NCI-H510A treated with DMSO at 0.1 percent for 48 hours (cell line): ENCODE data around the gene DAPK3.
"Not testable (repeated sequence)": the region's sequence is repeated elsewhere in the genome, so short reads cannot be mapped to it uniquely, and the experiment has no call there.

Experiments used
- DNase-seq: peaks from one replicate; lab custom pipeline; 2025; lab: John Stamatoyannopoulos, UW

The DAPK3 gene

GRCh38 chr19:3954107-3954506 is 16.8 kb downstream of the DAPK3 start:
- DNase-seq: no peak

DNA sequence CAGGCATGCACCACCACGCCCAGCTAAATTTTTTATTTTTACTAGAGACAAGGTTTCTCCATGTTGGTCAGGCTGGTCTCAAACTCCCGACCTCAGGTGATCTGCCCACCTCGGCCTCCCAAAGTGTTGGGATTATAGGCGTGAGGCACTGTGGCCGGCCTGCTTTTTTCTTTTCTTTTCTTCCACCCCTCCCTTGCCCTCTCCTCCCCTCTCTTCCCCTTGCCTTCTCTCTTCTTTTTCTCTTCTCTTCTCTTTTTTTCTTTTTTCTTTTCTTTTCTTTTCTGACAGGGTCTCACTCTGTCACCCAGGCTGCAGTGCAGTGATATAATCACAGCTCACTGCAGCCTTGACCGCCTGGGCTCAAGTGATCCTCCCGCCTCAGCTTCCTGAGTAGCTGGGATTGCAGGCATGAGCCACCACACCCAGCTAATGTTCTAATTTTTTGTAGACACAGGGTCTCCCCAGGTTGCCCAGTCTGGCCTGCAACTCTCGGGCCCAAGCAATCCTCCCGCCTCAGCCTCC is 18.1 kb downstream of the DAPK3 start:
- DNase-seq: not testable (repeated sequence)

DNA sequence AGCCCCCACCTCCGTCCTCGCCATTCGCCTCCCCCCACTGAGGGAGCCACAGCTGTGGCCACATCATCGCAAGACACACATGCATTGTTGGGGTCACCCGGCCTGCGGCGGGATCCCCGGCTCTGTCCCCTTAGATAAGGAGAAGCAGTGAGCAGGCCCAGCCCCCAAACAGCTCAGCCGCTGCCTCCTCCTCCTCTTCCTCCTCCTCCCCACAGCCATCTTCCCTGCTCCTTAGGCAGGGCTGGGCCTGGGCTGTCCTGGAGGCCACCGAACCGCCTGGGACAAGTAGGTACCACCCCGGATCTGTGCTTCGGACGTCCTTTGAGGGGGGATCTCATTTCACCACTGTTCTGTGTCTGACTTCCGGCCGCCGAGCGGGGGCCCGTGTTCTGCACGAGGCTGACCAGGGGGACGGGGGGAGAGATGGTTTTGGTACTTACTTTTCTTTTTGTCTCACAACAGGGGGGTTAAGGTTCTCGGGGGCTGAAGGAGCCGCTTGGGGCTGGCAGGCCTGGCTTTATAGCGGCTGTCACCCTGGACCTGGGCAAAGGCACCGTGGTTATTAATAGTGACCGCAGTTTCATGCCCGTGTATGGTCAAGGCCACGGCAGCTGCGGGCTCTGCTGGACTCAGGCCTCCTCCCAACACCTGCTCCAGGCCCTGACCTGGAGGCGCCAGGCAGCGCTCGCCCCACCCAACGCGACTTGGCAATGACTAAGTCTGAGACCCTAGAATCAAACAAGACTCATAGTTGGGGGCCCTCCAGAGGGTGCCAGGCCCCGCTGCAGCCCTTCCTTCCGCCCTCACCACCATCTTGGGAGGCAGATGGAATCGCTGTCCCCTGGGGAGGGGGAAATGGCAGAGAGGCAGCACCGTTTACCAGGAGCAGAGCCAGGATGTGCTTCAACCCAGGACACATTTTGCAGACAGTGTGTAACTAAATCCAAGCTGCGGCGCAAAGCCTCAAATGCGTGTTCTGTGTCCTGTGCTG is 19.7 kb downstream of the DAPK3 start:
- DNase-seq: no peak

DNA sequence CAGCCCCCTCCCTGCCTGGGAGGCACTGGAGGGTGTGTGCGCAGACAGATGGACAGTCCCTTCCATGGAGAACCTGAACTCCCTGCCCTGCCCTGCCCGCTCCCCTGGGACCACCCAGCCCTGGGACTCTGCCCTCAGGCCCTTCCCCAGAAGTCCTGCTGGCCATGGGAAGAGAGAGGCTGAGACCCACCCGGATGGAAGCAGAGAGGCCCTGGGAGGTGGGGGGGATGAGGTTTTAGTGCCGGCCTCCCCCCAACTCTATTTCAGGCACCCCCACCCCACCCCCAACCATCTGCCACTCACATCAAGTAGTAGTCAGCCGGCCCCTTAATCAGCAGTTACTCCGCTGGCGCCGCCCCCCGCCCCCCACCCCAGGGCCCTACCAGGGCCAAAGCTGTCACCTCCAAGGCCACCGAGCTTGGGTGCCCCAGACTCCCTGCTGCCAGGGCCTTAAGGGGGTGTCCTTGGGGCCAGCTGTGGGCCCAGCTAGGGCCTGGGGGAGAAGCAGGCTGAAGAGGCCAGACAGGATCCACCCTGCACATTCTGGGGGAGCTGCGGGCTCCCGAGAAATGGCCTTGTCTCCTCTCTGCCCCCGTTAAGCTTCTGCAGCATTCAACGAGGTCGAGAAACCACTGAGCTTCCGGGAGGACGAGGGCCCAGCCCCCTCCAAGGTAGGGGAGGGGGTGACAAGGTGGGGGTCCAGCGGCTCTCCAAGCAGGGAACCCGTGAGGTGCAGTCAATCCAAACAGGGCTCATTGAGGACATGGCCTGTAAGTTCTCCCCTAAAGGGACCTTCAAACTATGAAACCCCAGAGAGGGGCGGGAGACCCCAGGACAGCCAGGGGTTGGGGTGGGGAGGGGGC is 20.7 kb downstream of the DAPK3 start:
- DNase-seq: no peak

DNA sequence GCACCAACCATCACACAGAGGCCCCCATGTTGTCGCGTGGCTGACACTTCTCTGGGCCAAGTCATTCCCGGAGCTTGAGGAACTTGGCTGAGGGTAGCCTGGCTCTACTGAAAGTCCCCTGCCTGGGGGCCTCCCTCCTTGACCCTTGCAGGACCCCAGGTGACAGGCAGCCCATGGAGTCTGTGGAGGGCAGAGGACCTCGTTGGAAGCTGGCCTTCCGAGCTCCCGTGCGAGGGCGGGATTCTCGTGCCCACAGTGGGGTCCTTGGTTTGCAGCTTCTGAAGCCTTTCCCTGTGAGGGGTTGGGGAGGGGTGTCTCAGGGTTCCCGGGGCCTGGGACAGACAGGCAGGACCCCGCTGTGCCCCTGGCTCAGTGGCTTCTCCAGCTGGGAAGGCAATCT is 21.6 kb downstream of the DAPK3 start:
- DNase-seq: no peak

DNA sequence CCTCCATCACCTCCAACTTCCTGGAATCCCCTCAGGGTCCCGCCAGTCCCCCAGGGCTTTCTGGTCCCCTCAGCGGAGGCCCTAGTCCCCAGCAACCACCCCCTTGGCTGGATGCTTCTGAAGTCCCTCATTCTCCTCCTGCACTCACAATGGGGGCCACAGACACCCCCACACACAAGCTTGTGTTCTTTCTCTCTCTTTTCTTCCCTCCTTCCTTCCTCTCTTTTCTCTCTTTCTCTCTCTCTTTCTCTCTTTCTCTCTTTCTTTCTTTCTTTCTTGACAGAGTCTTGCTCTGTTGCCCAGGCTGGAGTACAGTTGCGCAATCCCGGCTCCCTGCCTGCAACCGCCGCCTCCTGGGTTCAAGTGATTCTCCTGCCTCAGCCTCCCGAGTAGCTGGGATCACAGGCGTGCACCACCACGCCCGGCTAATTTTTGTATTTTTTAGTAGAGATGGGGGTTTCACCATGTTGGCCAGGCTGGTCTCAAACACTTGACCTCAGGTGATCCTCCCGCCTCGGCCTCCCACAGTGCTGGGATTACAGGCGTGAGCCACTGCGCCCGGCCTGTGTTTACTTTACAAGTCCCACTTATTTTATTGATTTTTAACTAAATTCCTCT is 23.5 kb downstream of the DAPK3 start:
- not testable (repeated sequence) for DNase-seq

GRCh38 chr19:3945838-3946237 is 25.1 kb downstream of the DAPK3 start:
- no peak for DNase-seq

- DNase-seq: no peak
These were observed 26.7 kb downstream of the DAPK3 start for GRCh38 chr19:3944018-3944721.

- no peak for DNase-seq
These were observed 28.0 kb downstream of the DAPK3 start for GRCh38 chr19:3942790-3943409.

DNA sequence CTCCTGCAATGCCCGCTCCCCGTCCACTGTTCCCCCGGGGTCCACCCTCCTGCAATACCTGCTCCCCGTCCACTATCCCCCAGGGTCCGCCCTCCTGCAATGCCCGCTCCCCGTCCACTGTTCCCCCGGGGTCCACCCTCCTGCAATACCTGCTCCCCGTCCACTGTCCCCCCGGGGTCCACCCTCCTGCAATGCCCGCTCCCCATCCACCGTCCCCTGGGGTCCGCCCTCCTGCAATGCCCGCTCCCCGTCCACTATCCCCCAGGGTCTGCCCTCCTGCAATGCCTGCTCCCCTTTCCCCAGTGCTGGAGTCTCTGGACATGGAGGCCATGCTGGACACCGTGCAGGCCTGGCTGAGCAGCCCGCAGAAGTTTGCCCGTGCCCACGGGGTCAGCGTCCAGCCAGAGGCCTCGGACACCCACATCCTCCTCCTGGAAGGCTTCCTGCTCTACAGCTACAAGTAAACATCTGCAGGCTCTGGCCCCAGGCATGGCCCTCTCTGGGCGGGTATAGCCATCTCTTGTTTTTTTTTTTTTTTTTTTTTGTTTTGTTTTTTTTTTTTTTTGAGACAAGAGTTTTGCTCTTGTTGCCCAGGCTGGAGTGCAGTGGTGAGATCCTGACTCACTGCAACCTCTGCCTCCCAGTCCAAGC is 32.5 kb downstream of the DAPK3 start:
- not testable (repeated sequence) for DNase-seq

DNA sequence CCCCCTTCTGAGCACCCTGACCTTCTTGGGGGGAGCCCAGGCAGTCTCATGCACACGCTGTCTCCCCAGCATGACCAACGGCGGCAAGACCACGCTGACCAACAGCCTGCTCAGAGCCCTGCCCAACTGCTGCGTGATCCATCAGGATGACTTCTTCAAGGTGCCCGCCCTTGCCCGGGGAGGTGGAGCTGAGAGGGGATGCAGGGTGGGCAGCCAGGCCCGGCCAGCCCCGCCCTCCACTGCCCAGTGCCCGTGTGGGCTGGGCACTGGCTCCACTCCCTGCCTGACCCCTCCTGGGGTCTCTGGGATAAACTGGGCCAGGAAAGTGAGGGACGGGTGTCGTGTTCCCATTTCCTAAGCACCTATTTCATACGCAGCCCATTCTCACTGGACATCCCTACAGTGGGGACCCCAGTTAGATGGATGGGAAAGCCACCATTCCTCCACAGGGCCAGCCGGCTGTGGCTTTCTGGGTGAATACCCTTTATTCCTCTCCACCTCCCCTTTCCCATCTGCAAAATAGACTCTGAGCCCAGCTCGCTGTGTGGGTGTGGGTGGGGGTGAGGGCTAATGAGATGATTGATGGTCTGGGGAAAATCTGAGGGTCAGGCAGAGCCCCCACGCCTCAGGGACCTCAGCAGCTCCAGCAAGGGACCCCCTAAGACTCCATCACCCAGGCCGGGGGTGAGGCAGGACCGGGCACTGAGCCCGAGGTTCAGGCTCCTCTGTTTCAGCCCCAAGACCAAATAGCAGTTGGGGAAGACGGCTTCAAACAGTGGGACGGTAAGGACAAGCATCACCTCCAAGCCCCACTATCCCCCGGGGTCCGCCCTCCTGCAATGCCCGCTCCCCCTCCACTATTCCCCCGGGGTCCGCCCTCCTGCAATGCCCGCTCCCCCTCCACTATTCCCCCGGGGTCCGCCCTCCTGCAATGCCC is 34.1 kb downstream of the DAPK3 start:
- no peak for DNase-seq

DNA sequence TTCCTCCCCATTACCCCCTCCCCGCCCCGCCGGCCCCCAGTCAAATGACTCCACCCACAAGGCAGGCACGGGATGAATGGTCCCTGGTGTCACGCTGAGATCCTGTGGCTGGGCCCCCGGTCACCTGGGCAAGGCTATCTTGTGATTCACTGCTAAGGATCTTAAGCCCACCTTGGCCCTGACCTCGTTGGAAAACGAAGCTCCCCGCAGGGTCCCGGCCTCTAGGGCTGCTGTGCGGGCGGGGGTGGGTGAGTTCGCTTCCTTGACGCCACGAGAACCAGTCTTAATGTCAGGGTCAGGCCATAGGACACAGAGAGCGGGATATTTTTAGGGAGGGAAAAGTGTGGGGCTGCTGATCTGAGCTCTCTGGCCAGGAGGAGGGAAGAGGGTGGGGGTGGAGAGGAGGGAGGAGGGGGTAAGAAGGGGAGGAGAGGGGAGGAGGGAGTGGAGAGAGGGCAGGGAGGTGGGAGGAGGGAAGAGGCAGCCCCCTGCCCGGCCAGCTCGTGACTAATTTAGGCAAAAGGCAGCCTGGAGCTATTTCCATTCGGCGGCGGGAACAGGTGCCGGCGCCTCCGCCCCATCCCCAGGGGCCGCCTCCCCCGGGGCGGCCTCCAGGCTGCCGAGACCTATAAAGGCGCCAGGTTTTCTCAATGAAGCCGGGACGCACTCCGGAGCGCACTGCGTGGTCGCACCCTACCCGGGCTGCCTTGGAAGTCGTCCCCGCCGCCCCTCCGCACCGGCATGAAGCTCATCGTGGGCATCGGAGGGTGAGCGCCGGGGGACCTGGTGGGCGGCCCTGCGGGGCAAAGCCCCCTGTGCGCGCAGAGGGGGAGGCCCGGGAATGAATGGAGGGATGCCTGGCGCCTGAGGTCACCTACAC is 37.7 kb downstream of the DAPK3 start, which contains the start of gene NMRK2:
TSS of gene NMRK2 (plus strand) at position 139 of the 880 bp plus-strand sequence. CDS start at position 742, 603 bp downstream.
- DNase-seq: no peak

- DNase-seq: no peak
These were observed 39.9 kb downstream of the DAPK3 start for GRCh38 chr19:3931041-3931440.

DNA sequence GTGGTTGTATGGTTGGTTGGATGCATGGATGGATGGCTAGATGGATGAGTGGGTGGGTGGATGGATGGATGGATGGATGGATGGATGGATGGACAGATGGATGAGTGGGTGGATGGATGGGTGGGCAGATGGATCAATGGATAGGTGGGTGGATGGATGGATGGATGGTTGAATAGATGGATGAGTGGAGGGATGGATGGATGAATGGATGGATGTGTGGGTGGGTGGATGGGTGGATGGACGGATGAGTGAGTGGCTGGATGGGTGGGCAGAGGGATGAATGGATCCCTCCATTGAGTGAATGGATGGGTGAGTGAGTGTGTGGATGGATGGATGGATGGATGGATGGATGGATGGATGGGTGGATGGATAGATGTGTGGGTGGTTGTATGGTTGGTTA is 47.0 kb downstream of the DAPK3 start:
- no peak for DNase-seq

- no peak for DNase-seq
These were observed 47.7 kb downstream of the DAPK3 start for GRCh38 chr19:3923096-3923758.

DNA sequence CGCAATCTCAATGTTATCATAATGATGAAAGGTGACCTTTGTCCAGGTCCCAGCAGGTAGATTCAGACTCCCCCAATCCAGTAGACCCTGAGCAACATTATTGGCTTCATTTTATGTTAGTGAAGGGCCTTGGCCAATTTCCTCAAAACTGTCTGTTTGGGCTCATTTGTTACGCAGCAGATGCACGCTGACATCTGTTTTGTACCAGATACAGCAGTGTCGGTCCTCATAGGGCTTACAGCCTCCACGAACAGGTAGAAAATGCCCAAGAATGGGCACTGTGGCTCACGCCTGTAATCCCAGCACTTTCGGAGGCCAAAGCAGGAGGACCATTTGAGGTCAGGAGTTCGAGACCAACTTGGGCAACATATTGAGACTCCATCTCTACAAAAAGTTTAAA is 51.1 kb downstream of the DAPK3 start:
- no peak for DNase-seq

- no peak for DNase-seq
These were observed 54.9 kb downstream of the DAPK3 start for GRCh38 chr19:3916033-3916432.

DNA sequence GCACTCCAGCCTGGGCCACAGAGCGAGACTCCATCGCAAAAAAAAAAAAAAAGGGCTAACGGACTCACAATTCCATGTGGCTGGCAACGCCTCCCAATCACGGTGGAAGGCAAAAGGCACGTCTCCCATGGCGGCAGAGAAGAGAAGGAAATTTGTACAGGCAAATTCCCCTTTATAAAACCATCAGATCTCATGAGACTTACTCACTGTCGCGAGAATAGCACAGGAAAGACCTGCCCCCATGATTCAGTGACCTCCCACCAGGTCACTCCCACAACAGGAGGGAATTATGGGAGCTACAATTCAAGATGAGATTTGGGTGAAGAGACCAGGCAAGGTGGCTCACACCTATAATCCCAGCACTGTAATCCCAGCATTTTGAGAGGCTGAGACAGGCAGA is 56.7 kb downstream of the DAPK3 start:
- no peak for DNase-seq
